Spleen (tissue), 7 donors: ENCODE measurements around the gene SHISA9.

Source experiments
- CTCF ChIP-seq, 11 experiments: fragments of 200-600 bp in 7 of 11; fragments of 450-650 bp in 4 of 11; sonication (generic) in 4 of 11; IDR thresholded peaks in 8 of 11; conservative IDR thresholded peaks in 3 of 11; 1 replicate in 7 of 11; 2 replicates in 4 of 11; pipeline versions ENCODE4 v1.4.0 to v1.8.0; 2016 to 2021; ENCODE audit warnings: antibody characterized with exemption in 11 of 11, inconsistent platforms in 4 of 11, mild to moderate bottlenecking in 1 of 11
- POLR2A ChIP-seq, 3 donors: fragments of 450-650 bp; IDR thresholded peaks; one replicate each; pipeline ENCODE4 v1.5.1; 2017; ENCODE audit warnings: antibody characterized with exemption in 3 of 3, mild to moderate bottlenecking in 1 of 3
- POLR2AphosphoS5 ChIP-seq, 3 donors: sonication (generic); formaldehyde crosslinking; IDR thresholded peaks; one replicate each; pipeline ENCODE4 v1.5.1; 2017; ENCODE audit warnings: antibody characterized with exemption in 3 of 3
- donor health status: DM: no; HTN: no; CAD: no; lungs with moderate emphysema.
- donor health status: DM: no; HTN: no; CAD: no.
- donor health status: DM: no; HTN: no; CAD: no.

GRCh38 chr16:13238182-13238581 lies 336.8 kb downstream of the SHISA9 start:
- TF ChIP-seq POLR2A (IDR thresholded peaks at IDR 0.05) (no peak), CTCF (IDR thresholded peaks at IDR 0.05 in 8 of 11, conservative IDR thresholded peaks at IDR 0.05 in 3 of 11) (no peak), POLR2AphosphoS5 (IDR thresholded peaks at IDR 0.05) (no peak)
